Liver (tissue), 9 donors: ENCODE measurements around the gene WASF2. TPM values are rescaled to one million over a fixed set of nuclear protein-coding genes. Genes with fewer than 3 reads are reported as not detected.

Source experiments
- DNase-seq: peaks from one replicate; pipeline ENCODE4 v3.0.0-alpha.2; 2017; ENCODE audit warnings: low spot score
- H3K27ac ChIP-seq, 2 donors: one replicate each; pipeline ENCODE4 v1.7.0; 2013; ENCODE audit warnings: inconsistent platforms in 2 of 2, low read length in 2 of 2, control low read depth in 1 of 2, low read depth in 1 of 2, mild to moderate bottlenecking in 1 of 2
- H3K27me3 ChIP-seq, 4 donors: one replicate each; pipeline versions ENCODE4 v1.6.1 to v1.7.0; 2013; ENCODE audit warnings: low read length in 3 of 4, inconsistent platforms in 1 of 4, mild to moderate bottlenecking in 1 of 4, moderate library complexity in 1 of 4; ENCODE audit not compliant: control insufficient read depth in 4 of 4, insufficient read depth in 4 of 4
- H3K36me3 ChIP-seq, 4 donors: one replicate each; pipeline versions ENCODE4 v1.6.1 to v1.7.0; 2013; ENCODE audit warnings: low read length in 3 of 4, mild to moderate bottlenecking in 3 of 4, low read depth in 1 of 4, moderate library complexity in 1 of 4; ENCODE audit not compliant: control insufficient read depth in 4 of 4, insufficient read depth in 3 of 4
- H3K4me1 ChIP-seq, 4 donors: one replicate each; pipeline versions ENCODE4 v1.6.1 to v1.7.0; 2013; ENCODE audit warnings: low read length in 3 of 4, mild to moderate bottlenecking in 3 of 4, moderate library complexity in 1 of 4; ENCODE audit not compliant: control insufficient read depth in 4 of 4, insufficient read depth in 4 of 4
- H3K4me3 ChIP-seq, 3 donors: one replicate each; pipeline versions ENCODE4 v1.6.1 to v1.7.0; 2013; ENCODE audit warnings: low read length in 3 of 3, control low read depth in 1 of 3, low read depth in 1 of 3, mild to moderate bottlenecking in 1 of 3
- H3K9ac ChIP-seq, 2 donors: one replicate each; pipeline ENCODE4 v1.7.0; 2013; ENCODE audit warnings: low read length in 2 of 2, mild to moderate bottlenecking in 2 of 2, moderate library complexity in 2 of 2, control low read depth in 1 of 2, low read depth in 1 of 2
- H3K9me3 ChIP-seq, 4 donors: one replicate each; pipeline versions ENCODE4 v1.6.1 to v1.7.0; 2013; ENCODE audit warnings: low read length in 3 of 4; ENCODE audit not compliant: control insufficient read depth in 4 of 4
- ATF3 ChIP-seq: IDR thresholded peaks from 2 replicates; pipeline ENCODE4 v1.6.1; 2016; ENCODE audit warnings: antibody characterized with exemption
- CTCF ChIP-seq: fragments of 150-350 bp; IDR thresholded peaks from 2 replicates; pipeline ENCODE4 v1.5.1; 2017; ENCODE audit warnings: improper control_type of control experiment, low read depth, low read length; ENCODE audit not compliant: missing input control
- EGR1 ChIP-seq, 2 donors: IDR thresholded peaks; 2 replicates each; pipeline ENCODE4 v1.6.1; 2016 to 2018; ENCODE audit warnings: antibody characterized with exemption in 2 of 2, low read depth in 2 of 2
- FOXA1 ChIP-seq: IDR thresholded peaks from 2 replicates; pipeline ENCODE4 v1.6.1; 2016; ENCODE audit warnings: antibody characterized with exemption
- FOXA2 ChIP-seq: IDR thresholded peaks from 2 replicates; pipeline ENCODE4 v1.6.1; 2016; ENCODE audit warnings: antibody characterized with exemption
- GABPA ChIP-seq, 2 donors: IDR thresholded peaks in 1 of 2; conservative IDR thresholded peaks in 1 of 2; 2 replicates each; pipeline ENCODE4 v1.6.1; 2016; ENCODE audit warnings: antibody characterized with exemption in 2 of 2, mild to moderate bottlenecking in 1 of 2, moderate library complexity in 1 of 2
- HNF4A ChIP-seq, 2 donors: conservative IDR thresholded peaks; 2 replicates each; pipeline ENCODE4 v1.6.1; 2016; ENCODE audit warnings: antibody characterized with exemption in 2 of 2, mild to moderate bottlenecking in 2 of 2
- HNF4G ChIP-seq: IDR thresholded peaks from 2 replicates; pipeline ENCODE4 v1.6.1; 2016; ENCODE audit warnings: antibody characterized with exemption
- JUND ChIP-seq, 2 donors: IDR thresholded peaks; 2 replicates each; pipeline ENCODE4 v1.6.1; 2016; ENCODE audit warnings: antibody characterized with exemption in 2 of 2
- MAX ChIP-seq: IDR thresholded peaks from 2 replicates; pipeline ENCODE4 v1.6.1; 2016; ENCODE audit warnings: antibody characterized with exemption
- NR2F2 ChIP-seq: IDR thresholded peaks from 2 replicates; pipeline ENCODE4 v1.6.1; 2016; ENCODE audit warnings: antibody characterized with exemption
- REST ChIP-seq: IDR thresholded peaks from 2 replicates; pipeline ENCODE4 v1.6.1; 2016; ENCODE audit warnings: antibody characterized with exemption, mild to moderate bottlenecking
- RXRA ChIP-seq, 2 donors: IDR thresholded peaks; 2 replicates each; pipeline ENCODE4 v1.6.1; 2017 to 2018; ENCODE audit warnings: antibody characterized with exemption in 2 of 2, mild to moderate bottlenecking in 1 of 2
- SP1 ChIP-seq: IDR thresholded peaks from 2 replicates; pipeline ENCODE4 v1.6.1; 2018; ENCODE audit warnings: antibody characterized with exemption, mild to moderate bottlenecking
- TAF1 ChIP-seq: conservative IDR thresholded peaks from 2 replicates; pipeline ENCODE4 v1.6.1; 2016; ENCODE audit warnings: antibody characterized with exemption, mild to moderate bottlenecking
- YY1 ChIP-seq: IDR thresholded peaks from 2 replicates; pipeline ENCODE4 v1.6.1; 2016; ENCODE audit warnings: antibody characterized with exemption, mild to moderate bottlenecking
- WGBS: extraction: QIAGEN DNeasy Blood & Tissue Kit; methylation state at CpG from one replicate; pipeline ENCODE4 v1.1.7; 2013; 5-methylcytosine and 5-hydroxymethylcytosine counted together
- polyA plus RNA-seq, 2 donors: library from polyadenylated mRNA; stranded (reverse) in 1 of 2; unstranded in 1 of 2; fragments of 200-250 nt in 1 of 2; fragments of >200 nt in 1 of 2; fragmentation: Nextera tagmentation in 1 of 2; extraction: Ambion mirVana in 1 of 2; gene quantifications; one replicate each; pipeline versions ENCODE4 v1.2.1 to v1.2.3, GENCODE V29; 2013 to 2015
- total RNA-seq, 2 donors: library from RNA; depleted of rRNA; stranded (reverse); fragments of >200 nt; gene quantifications; one replicate each; pipeline ENCODE4 v1.2.3, GENCODE V29; 2014
- TF ChIP-seq, protein P1 (sequence below): IDR thresholded peaks from 2 replicates; pipeline ENCODE4 v1.6.1; 2016; ENCODE audit warnings: antibody characterized with exemption
- donor health status: healthy.
- donor health status: healthy.
- donor health status: healthy.
- donor health status: healthy.
- donor health status: healthy.

Gene WASF2
- total and polyA plus RNA-seq, 4 donors, result 11.6 to 37.7 (median 18.7) TPM

DNA sequence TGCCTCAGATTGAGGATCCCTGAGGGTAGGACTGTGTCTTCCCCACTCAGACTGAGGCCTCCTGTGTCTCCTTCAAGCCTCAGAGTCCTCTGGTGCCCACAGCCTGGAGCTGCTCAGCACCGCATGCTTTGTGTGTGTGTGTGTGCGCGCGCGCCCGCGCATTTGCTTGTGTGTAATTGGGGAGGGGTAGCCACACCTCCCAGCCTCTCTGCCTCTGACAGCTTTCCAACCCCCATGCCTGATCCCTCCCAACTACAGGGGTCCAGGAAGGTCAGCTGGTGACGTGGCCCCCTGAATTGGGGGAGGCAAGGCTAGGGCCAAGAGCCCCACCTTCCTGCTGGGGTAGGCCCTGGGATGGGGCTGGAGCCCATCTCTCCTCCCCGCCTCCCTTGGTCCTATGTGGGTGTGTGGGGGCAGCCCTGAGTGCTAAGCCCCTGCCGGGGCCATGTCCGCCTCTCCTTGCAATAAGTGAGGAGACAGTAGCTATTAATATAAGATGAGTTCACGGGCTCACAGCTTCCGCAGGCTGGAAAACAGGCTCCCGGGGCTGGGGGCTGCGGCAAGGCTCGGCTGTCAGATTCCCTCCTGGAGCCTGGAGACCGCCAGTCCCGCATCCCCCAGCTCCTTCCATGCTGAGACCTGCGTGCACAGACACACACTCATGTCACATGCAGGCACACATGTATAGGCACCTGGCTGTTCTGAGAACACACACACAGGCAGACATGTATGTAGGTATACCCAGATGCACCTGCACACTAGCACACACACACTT, 90.5 kb downstream of the WASF2 start:
- Histone ChIP-seq H3K4me3 (no peak overlapping the region), H3K9me3 (no peaks in the 10 kb centered on the region), H3K27ac (no peak overlapping the region), H3K9ac (no peak overlapping the region), H3K36me3 (no peaks in the 10 kb centered on the region), H3K27me3 (no peaks in the 10 kb centered on the region), H3K4me1 (peaks cover 0 to 12% (median 2%) of the 10 kb centered on the region in 4 donors)
- no peak for DNase-seq
- no peak for TF ChIP-seq SP1
- no peak for TF ChIP-seq HNF4A (conservative IDR thresholded peaks at IDR 0.05)
- TF ChIP-seq YY1, result no peak
- TF ChIP-seq JUND (IDR thresholded peaks at IDR 0.05), result no peak
- TF ChIP-seq, protein P1, sequence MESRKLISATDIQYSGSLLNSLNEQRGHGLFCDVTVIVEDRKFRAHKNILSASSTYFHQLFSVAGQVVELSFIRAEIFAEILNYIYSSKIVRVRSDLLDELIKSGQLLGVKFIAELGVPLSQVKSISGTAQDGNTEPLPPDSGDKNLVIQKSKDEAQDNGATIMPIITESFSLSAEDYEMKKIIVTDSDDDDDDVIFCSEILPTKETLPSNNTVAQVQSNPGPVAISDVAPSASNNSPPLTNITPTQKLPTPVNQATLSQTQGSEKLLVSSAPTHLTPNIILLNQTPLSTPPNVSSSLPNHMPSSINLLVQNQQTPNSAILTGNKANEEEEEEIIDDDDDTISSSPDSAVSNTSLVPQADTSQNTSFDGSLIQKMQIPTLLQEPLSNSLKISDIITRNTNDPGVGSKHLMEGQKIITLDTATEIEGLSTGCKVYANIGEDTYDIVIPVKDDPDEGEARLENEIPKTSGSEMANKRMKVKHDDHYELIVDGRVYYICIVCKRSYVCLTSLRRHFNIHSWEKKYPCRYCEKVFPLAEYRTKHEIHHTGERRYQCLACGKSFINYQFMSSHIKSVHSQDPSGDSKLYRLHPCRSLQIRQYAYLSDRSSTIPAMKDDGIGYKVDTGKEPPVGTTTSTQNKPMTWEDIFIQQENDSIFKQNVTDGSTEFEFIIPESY, result no peak
- TF ChIP-seq RXRA (IDR thresholded peaks at IDR 0.05), result no peak
- no peak for TF ChIP-seq HNF4G
- TF ChIP-seq EGR1 (IDR thresholded peaks at IDR 0.05; ENCODE audit: low read depth in 2 of 2), result no peak
- no peak for TF ChIP-seq REST
- TF ChIP-seq GABPA (IDR thresholded peaks at IDR 0.05 in 1 of 2, conservative IDR thresholded peaks at IDR 0.05 in 1 of 2), result no peak
- TF ChIP-seq MAX, result no peak
- TF ChIP-seq CTCF, result no peak
- TF ChIP-seq NR2F2, result no peak
- no peak for TF ChIP-seq ATF3
- TF ChIP-seq FOXA2, result no peak
- TF ChIP-seq FOXA1, result no peak
- TF ChIP-seq TAF1, result no peak
- WGBS, result 55% methylated on average over 19 of the region's 19 CpGs
